GM18861 (cell line): ENCODE measurements around the gene TOM1.
"Not testable (repeated sequence)": the region's sequence is repeated elsewhere in the genome, so short reads cannot be mapped to it uniquely, and the experiment has no call there.

Experiments used
- ATAC-seq: cut with Tn5 transposase; IDR thresholded peaks from one replicate; pipeline ENCODE4 v1.9.1; 2021; ENCODE audit not compliant: unreplicated experiment

The TOM1 gene

GRCh38 chr22:35393116-35394010 lies 93.7 kb downstream of the TOM1 start:
- no peak for ATAC-seq

GRCh38 chr22:35394011-35394312 lies 94.3 kb downstream of the TOM1 start:
- no peak for ATAC-seq

- ATAC-seq = no peak
Measured at GRCh38 chr22:35394810-35395563, 95.3 kb downstream of the TOM1 start.

- ATAC-seq = not testable (repeated sequence)
Measured at GRCh38 chr22:35396622-35397021, 96.9 kb downstream of the TOM1 start.

GRCh38 chr22:35397095-35397904 lies 97.6 kb downstream of the TOM1 start:
- no peak for ATAC-seq
